CD14-positive monocyte (primary cell): ENCODE data around the gene SFMBT2. TPM values are rescaled to one million over a fixed set of nuclear protein-coding genes. Genes with fewer than 3 reads are reported as not detected.

ENCODE experiments used
- DNase-seq, 3 donors: peaks; one replicate each; pipeline ENCODE4 v3.0.0-alpha.2; 2011 to 2022
- H2AFZ ChIP-seq: 2 replicates; pipeline ENCODE4 v1.6.0; 2012; ENCODE audit warnings: mild to moderate bottlenecking, low read depth, low read length, inconsistent platforms; ENCODE audit not compliant: insufficient read depth, poor library complexity, severe bottlenecking
- H3K27ac ChIP-seq, 2 donors: 1 replicate in 1 of 2; 2 replicates in 1 of 2; pipeline ENCODE4 v1.5.1; 2012 to 2013; ENCODE audit warnings: low read length in 2 of 2, control low read depth in 1 of 2, inconsistent platforms in 1 of 2, low read depth in 1 of 2, mild to moderate bottlenecking in 1 of 2
- H3K27me3 ChIP-seq, 2 donors: one replicate each; pipeline versions ENCODE4 v1.6.0 to v1.6.1; 2011 to 2013; ENCODE audit warnings: low read length in 2 of 2; ENCODE audit not compliant: control insufficient read depth in 2 of 2, insufficient read depth in 2 of 2
- H3K36me3 ChIP-seq, 2 donors: replicated peaks in 1 of 2; 1 replicate in 1 of 2; 2 replicates in 1 of 2; pipeline versions ENCODE4 v1.5.1 to v1.6.1; 2012 to 2013; ENCODE audit warnings: low read length in 2 of 2, control low read depth in 1 of 2, inconsistent platforms in 1 of 2, mild to moderate bottlenecking in 1 of 2; ENCODE audit not compliant: insufficient read depth in 2 of 2, control insufficient read depth in 1 of 2
- H3K4me1 ChIP-seq, 2 donors: 1 replicate in 1 of 2; 2 replicates in 1 of 2; pipeline versions ENCODE4 v1.5.1 to v1.6.1; 2012 to 2013; ENCODE audit warnings: low read length in 2 of 2, control low read depth in 1 of 2, inconsistent platforms in 1 of 2, mild to moderate bottlenecking in 1 of 2, moderate library complexity in 1 of 2; ENCODE audit not compliant: insufficient read depth in 2 of 2, control insufficient read depth in 1 of 2
- H3K4me2 ChIP-seq: replicated peaks from 2 replicates; pipeline ENCODE3; 2012; ENCODE audit warnings: low read length, moderate library complexity, mild to moderate bottlenecking; ENCODE audit not compliant: poor library complexity, severe bottlenecking; ENCODE audit errors: extremely low read depth
- H3K4me3 ChIP-seq, 3 experiments: fragments of 200-600 bp in 1 of 3; sonication (generic) in 1 of 3; replicated peaks in 1 of 3; 1 replicate in 2 of 3; 2 replicates in 1 of 3; pipeline ENCODE4 v1.5.1; 2011 to 2013; ENCODE audit warnings: low read length in 3 of 3, mild to moderate bottlenecking in 3 of 3, control low read depth in 2 of 3, low read depth in 2 of 3, inconsistent platforms in 1 of 3, moderate library complexity in 1 of 3
- H3K79me2 ChIP-seq: 2 replicates; pipeline ENCODE4 v1.6.0; 2012; ENCODE audit warnings: mild to moderate bottlenecking, control low read depth, inconsistent platforms, low read length, moderate library complexity; ENCODE audit not compliant: insufficient read depth
- H3K9ac ChIP-seq: 2 replicates; pipeline ENCODE4 v1.6.0; 2017; ENCODE audit warnings: low read length, mild to moderate bottlenecking; ENCODE audit not compliant: insufficient read depth, poor library complexity, severe bottlenecking
- H3K9me3 ChIP-seq, 2 donors: replicated peaks in 1 of 2; 1 replicate in 1 of 2; 2 replicates in 1 of 2; pipeline versions ENCODE4 v1.5.1 to v1.6.1; 2012 to 2013; ENCODE audit warnings: low read length in 2 of 2, control low read depth in 1 of 2; ENCODE audit not compliant: control insufficient read depth in 1 of 2, insufficient read depth in 1 of 2
- H4K20me1 ChIP-seq: 2 replicates; pipeline ENCODE4 v1.6.0; 2012; ENCODE audit warnings: mild to moderate bottlenecking, low read length, control low read depth, moderate library complexity; ENCODE audit not compliant: insufficient read depth
- H3K27ac Mint-ChIP-seq, 7 donors: one replicate each; pipeline ENCODE4 v1.8.0; 2020; ENCODE audit warnings: mild to moderate bottlenecking in 7 of 7, mixed read lengths in 7 of 7, moderate library complexity in 6 of 7, inconsistent platforms in 2 of 7
- H3K27me3 Mint-ChIP-seq, 3 donors: one replicate each; pipeline ENCODE4 v1.8.0; 2021 to 2022; ENCODE audit warnings: low read depth in 3 of 3, mild to moderate bottlenecking in 3 of 3, mixed read lengths in 3 of 3, moderate library complexity in 3 of 3, inconsistent platforms in 1 of 3
- H3K36me3 Mint-ChIP-seq, 2 donors: one replicate each; pipeline ENCODE4 v1.8.0; 2020; ENCODE audit warnings: mixed read lengths in 2 of 2, inconsistent platforms in 1 of 2, mild to moderate bottlenecking in 1 of 2
- H3K4me1 Mint-ChIP-seq: one replicate; pipeline ENCODE4 v1.8.0; 2020; ENCODE audit warnings: mild to moderate bottlenecking, mixed read lengths
- H3K4me3 Mint-ChIP-seq, 2 donors: one replicate each; pipeline ENCODE4 v1.8.0; 2020; ENCODE audit warnings: mild to moderate bottlenecking in 2 of 2, mixed read lengths in 2 of 2, moderate library complexity in 1 of 2
- H3K9me3 Mint-ChIP-seq, 7 donors: one replicate each; pipeline ENCODE4 v1.8.0; 2020 to 2022; ENCODE audit warnings: mixed read lengths in 7 of 7, mild to moderate bottlenecking in 6 of 7, moderate library complexity in 6 of 7, inconsistent platforms in 2 of 7
- CTCF ChIP-seq: fragments of 200-600 bp; IDR thresholded peaks from one replicate; pipeline ENCODE4 v1.8.0; 2022; ENCODE audit warnings: antibody characterized with exemption, mild to moderate bottlenecking
- WGBS: methylation state at CpG from one replicate; pipeline ENCODE4 v1.1.5; 2013; ENCODE audit warnings: missing lambda C conversion rate; ENCODE audit not compliant: insufficient coverage; 5-methylcytosine and 5-hydroxymethylcytosine counted together
- intact Hi-C, 2 donors: fragments of 100-400 bp; cut with micrococcal nuclease; formaldehyde crosslinking; loops; one replicate each; pipeline versions ENCODE4 v1.15.0 to v1.15.1; 2023
- polyA plus RNA-seq, 3 donors: library from polyadenylated mRNA; depleted of rRNA in 1 of 3; unstranded in 2 of 3; stranded (reverse) in 1 of 3; fragments of 300-500 nt in 2 of 3; fragments of >200 nt in 1 of 3; fragmentation: Illumina TruSeq in 2 of 3; gene quantifications; 1 replicate in 2 of 3; 2 replicates in 1 of 3; pipeline ENCODE4 v1.2.3, GENCODE V29; 2012 to 2021

Gene SFMBT2
- polyA plus RNA-seq, 3 donors, result 0.53 to 10.9 (median 1.6) TPM

GRCh38 chr10:7428673-7429350, 18.0 kb upstream of the SFMBT2 start:
- no peak for DNase-seq
- Histone ChIP-seq H4K20me1 (no peaks in the 10 kb centered on the region), H3K9me3 (no peaks in the 10 kb centered on the region), H3K9ac (no peak overlapping the region), H3K4me3 (no peak overlapping the region), H3K79me2 (no peaks in the 10 kb centered on the region), H3K4me1 (no peaks in the 10 kb centered on the region), H3K4me2 (no peak overlapping the region), H3K27ac (no peak overlapping the region), H3K27me3 (no peaks in the 10 kb centered on the region), H2AFZ (no peak overlapping the region), H3K36me3 (no peaks in the 10 kb centered on the region)
- H3K9me3 Mint-ChIP-seq, result peaks cover 0 to 10% (median 1%) of the 10 kb centered on the region in 7 donors
- intact Hi-C loops, result no loop called here
- no peak overlapping the region for H3K27ac Mint-ChIP-seq
- TF ChIP-seq CTCF, result no peak
- no peaks in the 10 kb centered on the region for H3K36me3 Mint-ChIP-seq
- peaks cover 9% of the 10 kb centered on the region for H3K4me1 Mint-ChIP-seq
- no peak overlapping the region for H3K4me3 Mint-ChIP-seq
- H3K27me3 Mint-ChIP-seq, result peaks cover 3 to 8% (median 4%) of the 10 kb centered on the region in 3 donors
- 42% methylated on average over 2 of the region's 5 CpGs for WGBS

- no peak overlapping the region for H3K4me3 Mint-ChIP-seq
- H3K27ac Mint-ChIP-seq, result no peak overlapping the region
- Histone ChIP-seq H3K79me2 (no peaks in the 10 kb centered on the region), H3K9me3 (no peaks in the 10 kb centered on the region), H3K9ac (no peak overlapping the region), H3K27me3 (no peaks in the 10 kb centered on the region), H3K4me2 (no peak overlapping the region), H2AFZ (no peak overlapping the region), H3K36me3 (no peaks in the 10 kb centered on the region), H4K20me1 (no peaks in the 10 kb centered on the region), H3K4me3 (no peak overlapping the region), H3K27ac (no peak overlapping the region), H3K4me1 (no peaks in the 10 kb centered on the region)
- TF ChIP-seq CTCF, result no peak
- H3K4me1 Mint-ChIP-seq, result peaks cover 2% of the 10 kb centered on the region
- H3K36me3 Mint-ChIP-seq, result no peaks in the 10 kb centered on the region
- no peak for DNase-seq
- peaks cover 0 to 7% (median 2%) of the 10 kb centered on the region in 3 donors for H3K27me3 Mint-ChIP-seq
- H3K9me3 Mint-ChIP-seq, result peaks cover 0 to 10% (median 1%) of the 10 kb centered on the region in 7 donors
- WGBS, result no CpG with 5 or more reads among the region's 4 CpGs
- intact Hi-C loops, result no loop called here
Observed at GRCh38 chr10:7426349-7426748, 15.5 kb upstream of the SFMBT2 start.
